A172 (cell line): ENCODE results near the gene IGF1. TPM values are rescaled to one million over a fixed set of nuclear protein-coding genes. Genes with fewer than 3 reads are reported as not detected.

Source experiments
- DNase-seq: peaks from one replicate; pipeline ENCODE4 v3.0.0-alpha.2; 2015; ENCODE audit warnings: low spot score
- total RNA-seq: library from RNA; depleted of rRNA; stranded (reverse); fragments of >200 nt; shearing (Covaris generic); gene quantifications from 2 replicates; pipeline ENCODE4 v1.2.3, GENCODE V29; 2014

IGF1 gene
- total RNA-seq, 1 experiment from 2014 or later, result not detected

GRCh38 chr12:102496591-102496990 is 16.2 kb upstream of the IGF1 start:
- no peak for DNase-seq

GRCh38 chr12:102487226-102487625 is 6.9 kb upstream of the IGF1 start:
- no peak for DNase-seq

GRCh38 chr12:102486153-102486552 is 5.8 kb upstream of the IGF1 start:
- no peak for DNase-seq

- peak; percentile 43 for DNase-seq
Measured at GRCh38 chr12:102484428-102484958, 4.1 kb upstream of the IGF1 start.

- no peak for DNase-seq
Measured at GRCh38 chr12:102484017-102484416, 3.7 kb upstream of the IGF1 start.

- no peak for DNase-seq
Measured at GRCh38 chr12:102483466-102483865, 3.1 kb upstream of the IGF1 start.

GRCh38 chr12:102481705-102482425 is 1.5 kb upstream of the IGF1 start:
- DNase-seq, result no peak

- no peak for DNase-seq
Measured at GRCh38 chr12:102479939-102480338, 424 bp downstream of the IGF1 start.

GRCh38 chr12:102479099-102479885 is 1.1 kb downstream of the IGF1 start:
- DNase-seq, result no peak

- DNase-seq, result no peak
Measured at GRCh38 chr12:102478405-102479098, 1.8 kb downstream of the IGF1 start.

GRCh38 chr12:102475355-102475754 is 5.0 kb downstream of the IGF1 start:
- DNase-seq, result no peak

- peak; percentile 68 for DNase-seq
Measured at GRCh38 chr12:102474438-102475064, 5.8 kb downstream of the IGF1 start.

- no peak for DNase-seq
Measured at GRCh38 chr12:102472496-102472895, 7.9 kb downstream of the IGF1 start.

GRCh38 chr12:102471556-102471955 is 8.8 kb downstream of the IGF1 start:
- no peak for DNase-seq

- no peak for DNase-seq
Measured at GRCh38 chr12:102470945-102471344, 9.4 kb downstream of the IGF1 start.

GRCh38 chr12:102468261-102468915 is 12.0 kb downstream of the IGF1 start:
- DNase-seq, result no peak

GRCh38 chr12:102465762-102466560 is 14.4 kb downstream of the IGF1 start:
- no peak for DNase-seq

- no peak for DNase-seq
Measured at GRCh38 chr12:102463659-102464249, 16.6 kb downstream of the IGF1 start.

GRCh38 chr12:102462795-102463465 is 17.4 kb downstream of the IGF1 start:
- DNase-seq, result no peak

- DNase-seq, result no peak
Measured at GRCh38 chr12:102462386-102462785, 18.0 kb downstream of the IGF1 start.
